Adrenal gland (tissue), 12 donors: ENCODE data around the gene DDX46. TPM values are rescaled to one million over a fixed set of nuclear protein-coding genes. Genes with fewer than 3 reads are reported as not detected.
A peak's percentile ranks its signal among the peaks of the same experiment; 100 is the strongest.

Experiments used
- DNase-seq, 7 donors: peaks; one replicate each; pipeline ENCODE4 v3.0.0-alpha.2; 2019 to 2020
- H3K27ac ChIP-seq, 5 donors: fragments of 200-600 bp; sonication (generic) in 4 of 5; 1 replicate in 3 of 5; 2 replicates in 2 of 5; pipeline versions ENCODE4 v1.5.1 to v1.8.0; 2016 to 2020; ENCODE audit warnings: mild to moderate bottlenecking in 1 of 5
- H3K27me3 ChIP-seq: fragments of 200-600 bp; 2 replicates; pipeline ENCODE4 v1.8.0; 2021
- H3K36me3 ChIP-seq, 2 donors: fragments of 200-600 bp; replicated peaks in 1 of 2; 1 replicate in 1 of 2; 2 replicates in 1 of 2; pipeline versions ENCODE4 v1.5.1 to v1.8.0; 2018 to 2022
- H3K4me1 ChIP-seq, 2 donors: fragments of 200-600 bp; replicated peaks in 1 of 2; 1 replicate in 1 of 2; 2 replicates in 1 of 2; pipeline versions ENCODE4 v1.5.1 to v1.8.0; 2018 to 2021
- H3K4me3 ChIP-seq, 4 donors: fragments of 200-600 bp; sonication (generic) in 3 of 4; one replicate each; pipeline ENCODE4 v1.5.1; 2016 to 2018
- H3K9me3 ChIP-seq, 3 donors: fragments of 200-600 bp; sonication (generic) in 1 of 3; replicated peaks in 1 of 3; 1 replicate in 2 of 3; 2 replicates in 1 of 3; pipeline versions ENCODE4 v1.5.1 to v1.8.0; 2016 to 2021
- CTCF ChIP-seq, 6 experiments: fragments of 450-650 bp in 4 of 6; fragments of 200-600 bp in 2 of 6; sonication (generic) in 1 of 6; IDR thresholded peaks; 1 replicate in 5 of 6; 2 replicates in 1 of 6; pipeline versions ENCODE4 v1.5.1 to v1.8.0; 2016 to 2021; ENCODE audit warnings: antibody characterized with exemption in 6 of 6, mild to moderate bottlenecking in 2 of 6, moderate library complexity in 1 of 6
- POLR2A ChIP-seq, 2 donors: fragments of 450-650 bp; IDR thresholded peaks; one replicate each; pipeline ENCODE4 v1.6.1; 2017; ENCODE audit warnings: antibody characterized with exemption in 2 of 2, mild to moderate bottlenecking in 2 of 2, moderate library complexity in 1 of 2
- WGBS, 4 donors: extraction: QIAGEN DNeasy Blood & Tissue Kit in 2 of 4; methylation state at CpG; one replicate each; pipeline versions ENCODE4 v1.1.5 to v1.1.7; 2013 to 2017; 5-methylcytosine and 5-hydroxymethylcytosine counted together
- intact Hi-C, 2 donors: fragments of 100-400 bp; cut with DNase I; formaldehyde crosslinking; loops; one replicate each; pipeline versions ENCODE4 v1.14.1 to v1.15.0; 2022 to 2023
- polyA plus RNA-seq, 3 donors: library from polyadenylated mRNA; stranded (reverse); fragments of 200-250 nt in 2 of 3; fragments of 350-450 nt in 1 of 3; fragmentation: Illumina TruSeq in 1 of 3; extraction: RNeasy Lipid Tissue Mini Kit (QIAGEN cat#74804) in 1 of 3; gene quantifications; one replicate each; pipeline ENCODE4 v1.2.3, GENCODE V29; 2013 to 2014
- total RNA-seq, 9 donors: library from RNA; depleted of rRNA in 4 of 9; stranded (reverse); fragments of >200 nt in 4 of 9; fragments of 120-200 nt in 1 of 9; fragmentation: NEBNext Ultra II Directional in 1 of 9; extraction: Animal tissue kit (Norgen Biotek cat#: 25700) in 1 of 9; gene quantifications; one replicate each; pipeline versions ENCODE4 v1.1.0 to v1.2.4, GENCODE V29; 2013 to 2023
- donor health status: healthy with polysubstance abuse.
- donor health status: Bipolar disorder and iron deficiency.
- donor health status: DM: yes; HTN: yes; CAD: no.
- donor health status: DM: no; HTN: no; CAD: no.
- donor health status: DM: no; HTN: no; CAD: no.
- donor health status: DM: yes; HTN: yes; CAD: no.

The DDX46 gene
- total and polyA plus RNA-seq, 12 donors: 13.3 to 48.0 (median 35.1) TPM

GRCh38 chr5:134724872-134725271 is 33.7 kb upstream of the DDX46 start:
- H3K27ac ChIP-seq: no peak overlapping the region

GRCh38 chr5:134732819-134733218 is 25.8 kb upstream of the DDX46 start:
- 33 to 56% (median 49%) methylated on average over 3 of the region's 3 CpGs for WGBS, 4 donors
- Histone ChIP-seq H3K4me3 (no peak overlapping the region), H3K27me3 (no peaks in the 10 kb centered on the region), H3K9me3 (no peaks in the 10 kb centered on the region), H3K36me3 (no peaks in the 10 kb centered on the region), H3K4me1 (no peaks in the 10 kb centered on the region), H3K27ac (no peak overlapping the region)
- intact Hi-C loops: no loop called here
- TF ChIP-seq POLR2A (IDR thresholded peaks at IDR 0.05): no peak
- no peak for TF ChIP-seq CTCF (IDR thresholded peaks at IDR 0.05)
- no peak for DNase-seq

More at GRCh38 chr5:134724872-134725271, 33.7 kb upstream of the DDX46 start:
- peaks cover 0 to 56% of the 10 kb centered on the region in 2 donors for H3K36me3 ChIP-seq
- no peak overlapping the region for H3K4me3 ChIP-seq
- H3K27me3 ChIP-seq: no peaks in the 10 kb centered on the region
- intact Hi-C loops: no loop called here
- TF ChIP-seq POLR2A (IDR thresholded peaks at IDR 0.05) (no peak), CTCF (IDR thresholded peaks at IDR 0.05) (no peak)
- no peaks in the 10 kb centered on the region for H3K9me3 ChIP-seq
- no peaks in the 10 kb centered on the region for H3K4me1 ChIP-seq
- 90 to 98% (median 95%) methylated on average over 1 of the region's 1 CpG for WGBS, 4 donors
- DNase-seq: no peak

- H3K27ac ChIP-seq: no peak overlapping the region
- TF ChIP-seq CTCF (IDR thresholded peaks at IDR 0.05) (no peak), POLR2A (IDR thresholded peaks at IDR 0.05) (no peak)
- intact Hi-C loops: no loop called here
Measured at GRCh38 chr5:134735243-134735642, 23.3 kb upstream of the DDX46 start.

GRCh38 chr5:134736173-134736812 is 22.3 kb upstream of the DDX46 start:
- H3K9me3 ChIP-seq: no peaks in the 10 kb centered on the region
- TF ChIP-seq POLR2A (IDR thresholded peaks at IDR 0.05) (no peak), CTCF (IDR thresholded peaks at IDR 0.05) (no peak)
- no peaks in the 10 kb centered on the region for H3K27me3 ChIP-seq
- no peak overlapping the region for H3K4me3 ChIP-seq
- DNase-seq: peak in 1 of 7 donors; percentile 9
- H3K4me1 ChIP-seq: peaks cover 6 to 12% of the 10 kb centered on the region in 2 donors
- 48 to 60% (median 51%) methylated on average over 2 of the region's 2 CpGs for WGBS, 4 donors
- no peak overlapping the region for H3K27ac ChIP-seq
- intact Hi-C loops: no loop called here
- H3K36me3 ChIP-seq: no peaks in the 10 kb centered on the region

More at GRCh38 chr5:134735243-134735642, 23.3 kb upstream of the DDX46 start:
- WGBS, 4 donors: 64 to 74% (median 69%) methylated on average over 4 of the region's 4 CpGs
- Histone ChIP-seq H3K36me3 (no peaks in the 10 kb centered on the region), H3K9me3 (no peaks in the 10 kb centered on the region), H3K27me3 (no peaks in the 10 kb centered on the region), H3K4me1 (peaks cover 6 to 12% of the 10 kb centered on the region in 2 donors), H3K4me3 (no peak overlapping the region)
- DNase-seq: no peak
